Stimulated activated CD4-positive, alpha-beta T cell treated with anti-CD3 and anti-CD28 coated beads, Interleukin-4, amount 100 ng/mL, for 24 hours (primary cell): Measurements from ENCODE around the gene MACROD2.

Experiments used
- DNase-seq: peaks from one replicate; pipeline ENCODE4 v3.0.0-alpha.2; 2020

Gene MACROD2

GRCh38 chr20:15674253-15675060, 1679.1 kb downstream of the MACROD2 start:
- DNase-seq = no peak

- DNase-seq = no peak
Observed at GRCh38 chr20:15675061-15675514, 1679.8 kb downstream of the MACROD2 start.

DNA sequence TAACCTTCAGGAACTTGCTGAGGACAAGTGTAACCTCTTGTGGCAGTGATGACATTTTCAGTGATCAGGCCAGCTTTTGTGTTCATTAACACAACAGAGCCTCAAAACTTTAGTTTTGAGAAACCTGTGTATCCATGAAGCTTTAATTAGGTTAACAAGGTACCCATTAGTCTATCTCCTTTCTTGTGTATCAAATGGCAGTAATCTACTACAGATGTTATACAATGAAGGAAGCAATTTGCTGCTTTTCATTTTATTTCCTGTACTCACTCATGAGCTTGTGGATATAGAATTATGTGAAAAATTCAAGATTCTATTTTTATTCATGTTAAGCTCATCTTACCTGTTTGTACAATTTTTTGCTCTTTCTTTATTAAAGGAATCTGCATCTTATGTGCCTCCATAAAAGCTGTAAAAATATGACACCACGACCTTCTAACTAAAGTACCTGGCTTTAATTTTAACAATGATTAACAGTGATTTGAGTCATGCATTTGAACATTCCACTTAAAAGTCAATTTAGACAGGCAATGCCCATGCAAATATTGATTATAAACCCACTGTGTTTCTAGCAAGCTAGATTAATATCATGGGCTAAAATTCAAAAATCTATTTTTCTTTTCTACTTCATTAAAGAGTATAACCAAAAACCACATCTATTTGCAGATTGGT, 1680.6 kb downstream of the MACROD2 start:
- DNase-seq = no peak

- DNase-seq = no peak
Observed at GRCh38 chr20:15676815-15677214, 1681.5 kb downstream of the MACROD2 start.

DNA sequence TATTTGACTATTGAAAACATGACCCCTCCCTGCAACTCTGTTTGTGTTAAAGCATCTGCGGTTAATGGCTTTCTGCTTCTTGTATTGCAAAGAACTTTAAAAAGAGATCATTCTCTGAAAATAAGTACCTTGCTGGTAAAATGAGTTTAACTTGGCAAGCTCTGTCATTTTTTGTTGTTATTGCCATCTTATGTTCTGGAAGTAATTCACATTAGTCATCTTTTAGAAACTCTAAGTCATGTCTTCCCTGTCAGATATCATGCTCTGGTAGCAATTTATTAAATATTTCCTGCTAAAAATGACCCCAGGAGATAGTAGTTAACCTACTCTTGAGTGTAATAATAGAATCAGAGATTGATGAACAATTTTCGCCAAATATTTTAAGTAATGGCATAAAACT, 1687.4 kb downstream of the MACROD2 start:
- no peak for DNase-seq

GRCh38 chr20:15692570-15692969, 1697.3 kb downstream of the MACROD2 start:
- DNase-seq = no peak

DNA sequence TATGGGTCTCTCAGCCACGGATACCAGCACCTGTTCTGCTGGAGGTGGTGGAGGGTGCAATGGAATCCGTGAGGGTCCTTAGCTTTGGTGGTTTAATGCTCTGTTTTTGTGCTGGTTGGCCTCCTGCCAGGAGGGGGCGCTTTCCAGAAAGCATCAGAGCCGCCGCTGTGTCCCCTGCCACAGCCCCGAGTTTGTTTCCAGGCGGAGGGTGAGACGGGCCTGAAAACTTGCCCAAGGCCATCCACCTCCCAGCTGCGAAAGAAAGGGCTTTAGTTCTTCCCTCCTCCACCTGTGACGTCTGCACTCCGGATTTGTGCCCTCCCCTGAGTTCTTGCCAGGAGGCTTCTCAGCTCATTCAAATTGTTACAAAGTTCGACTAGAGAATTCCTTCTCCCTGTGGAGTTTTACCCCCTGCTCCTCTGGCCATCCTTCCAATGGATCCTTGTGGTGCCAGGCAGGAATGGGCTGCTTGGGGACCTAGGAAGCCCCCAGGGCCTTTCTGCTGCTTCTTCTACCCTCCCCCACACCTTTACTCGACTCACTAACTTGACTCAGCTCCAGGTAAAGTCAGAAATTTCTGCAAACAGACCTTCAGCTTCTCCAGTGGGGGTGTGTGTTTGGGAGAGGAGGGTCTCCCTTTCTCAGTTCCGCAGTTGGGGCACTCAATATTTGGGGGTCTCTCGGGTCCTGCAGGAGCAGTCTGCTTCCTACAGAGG, 1704.3 kb downstream of the MACROD2 start:
- DNase-seq = no peak

DNA sequence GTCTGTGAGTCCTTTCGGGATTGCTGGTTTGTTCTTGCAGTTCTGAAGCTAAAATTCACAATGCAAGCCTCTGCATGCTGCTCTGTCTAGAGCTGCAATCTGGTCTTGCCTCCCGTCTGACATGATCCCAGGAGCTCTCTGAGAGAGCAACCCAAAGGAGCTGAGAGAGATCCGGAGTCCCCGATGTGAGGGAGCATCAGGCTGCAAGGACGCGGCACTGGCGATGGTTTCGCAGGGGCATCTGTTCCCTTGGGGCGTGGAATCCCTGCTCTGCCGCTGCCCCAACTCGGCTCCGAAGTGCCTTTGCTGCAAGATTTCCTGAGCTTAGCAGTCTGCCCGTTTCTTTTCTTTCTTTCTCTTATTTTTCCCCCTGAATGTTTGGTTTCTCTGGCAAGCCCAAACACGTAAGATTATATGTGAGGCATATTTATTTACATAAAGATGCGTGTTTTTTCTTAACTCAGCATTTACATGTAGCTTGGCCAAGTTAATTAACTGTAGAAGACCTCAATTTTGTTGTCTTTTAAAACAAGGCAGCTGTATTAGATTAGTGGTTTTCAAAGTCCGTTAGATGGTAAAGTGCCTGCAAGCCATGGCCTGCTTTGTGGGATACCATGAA, 1704.9 kb downstream of the MACROD2 start:
- no peak for DNase-seq

DNA sequence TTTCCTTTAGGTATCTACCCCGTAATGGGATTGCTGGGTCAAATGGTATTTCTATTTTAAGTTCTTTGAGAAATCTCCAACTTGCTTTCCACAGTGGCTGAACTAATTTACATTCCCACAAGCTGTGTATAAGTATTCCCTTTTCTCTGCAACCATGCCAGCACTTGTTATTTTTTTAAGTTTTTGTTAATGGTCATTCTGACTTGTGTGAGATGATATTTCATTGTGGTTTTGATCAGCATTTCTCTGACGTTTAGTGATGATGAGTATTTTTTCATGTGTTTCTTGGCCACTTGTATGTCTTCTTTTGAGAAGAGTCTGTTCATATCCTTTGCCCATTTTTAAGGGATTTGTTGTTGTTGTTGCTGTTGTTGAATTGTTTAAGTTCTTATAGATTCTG, 1706.8 kb downstream of the MACROD2 start:
- no peak for DNase-seq

GRCh38 chr20:15703171-15703911, 1708.0 kb downstream of the MACROD2 start:
- no peak for DNase-seq

GRCh38 chr20:15705975-15706374, 1710.7 kb downstream of the MACROD2 start:
- DNase-seq = no peak

DNA sequence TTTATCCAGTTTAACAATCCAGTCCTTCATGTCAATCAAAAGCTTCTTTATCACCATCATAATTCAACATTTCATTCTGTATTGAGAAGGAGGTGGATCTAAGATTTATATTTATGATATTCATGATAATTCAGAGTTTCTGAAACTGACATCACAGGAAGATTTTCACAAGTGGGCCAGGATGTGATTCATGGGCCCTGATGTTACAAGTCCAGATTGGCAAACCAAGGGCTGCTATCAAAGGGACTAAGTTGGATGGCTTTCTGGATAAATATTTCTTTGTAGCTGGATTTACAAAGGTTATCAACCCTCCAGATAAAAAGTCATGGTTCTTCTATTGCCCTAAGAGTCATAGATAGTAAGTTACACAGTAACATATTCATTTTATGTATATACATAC, 1711.4 kb downstream of the MACROD2 start:
- no peak for DNase-seq

DNA sequence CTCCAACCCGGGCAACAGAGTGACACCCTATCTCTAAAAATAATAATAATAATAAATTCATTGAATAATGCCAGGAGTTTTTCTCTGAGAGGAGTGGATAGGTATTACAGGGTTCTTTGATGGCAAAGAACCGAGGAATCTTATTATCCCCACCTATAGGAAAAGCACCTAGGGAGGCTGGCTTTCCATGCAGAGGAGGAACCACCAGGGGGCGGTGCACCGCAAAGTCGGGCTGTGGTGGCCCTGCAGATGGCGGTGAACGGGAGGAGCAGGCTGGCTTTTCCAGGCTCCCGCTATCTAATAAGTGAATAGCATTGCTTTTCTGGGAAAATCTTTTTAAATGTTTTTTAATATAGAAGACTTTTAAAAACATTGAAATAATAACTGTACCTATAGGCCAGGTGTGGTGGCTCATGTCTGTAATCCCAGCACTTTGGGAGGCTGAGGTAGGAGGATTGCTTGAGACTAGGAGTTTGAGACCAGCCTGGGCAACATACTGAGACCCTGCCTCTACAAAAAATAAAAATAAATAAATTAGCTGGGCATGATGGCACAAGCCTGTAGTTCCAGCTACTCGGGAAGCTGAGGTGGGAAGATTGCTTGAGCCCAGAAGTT, 1713.8 kb downstream of the MACROD2 start:
- peak; percentile 30 for DNase-seq

- no peak for DNase-seq
Observed at GRCh38 chr20:15710636-15711035, 1715.3 kb downstream of the MACROD2 start.

- no peak for DNase-seq
Observed at GRCh38 chr20:15711177-15711576, 1715.9 kb downstream of the MACROD2 start.

DNA sequence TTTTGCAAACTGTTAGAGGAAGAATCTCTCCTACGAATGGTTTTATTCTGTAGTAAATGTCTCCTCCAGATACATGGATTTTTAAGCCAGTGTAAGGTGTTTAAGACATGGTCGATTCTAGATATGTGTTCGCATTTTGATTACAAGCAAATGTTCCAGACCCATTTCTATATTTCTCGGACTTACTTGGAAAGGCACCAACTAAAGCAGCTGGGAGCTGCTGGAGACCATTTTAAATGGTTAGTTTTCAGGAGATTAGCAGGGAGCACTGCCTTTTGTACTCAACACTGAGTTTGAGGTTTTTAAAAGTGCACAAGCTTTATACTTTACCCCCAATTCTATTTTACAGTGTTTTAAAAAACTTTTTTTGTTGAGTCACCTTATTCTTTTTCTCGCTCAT, 1720.9 kb downstream of the MACROD2 start:
- no peak for DNase-seq

GRCh38 chr20:15726416-15726815, 1731.1 kb downstream of the MACROD2 start:
- DNase-seq = no peak

GRCh38 chr20:15734052-15734451, 1738.7 kb downstream of the MACROD2 start:
- no peak for DNase-seq

GRCh38 chr20:15739035-15739434, 1743.7 kb downstream of the MACROD2 start:
- no peak for DNase-seq

- no peak for DNase-seq
Observed at GRCh38 chr20:15740046-15740775, 1744.9 kb downstream of the MACROD2 start.

DNA sequence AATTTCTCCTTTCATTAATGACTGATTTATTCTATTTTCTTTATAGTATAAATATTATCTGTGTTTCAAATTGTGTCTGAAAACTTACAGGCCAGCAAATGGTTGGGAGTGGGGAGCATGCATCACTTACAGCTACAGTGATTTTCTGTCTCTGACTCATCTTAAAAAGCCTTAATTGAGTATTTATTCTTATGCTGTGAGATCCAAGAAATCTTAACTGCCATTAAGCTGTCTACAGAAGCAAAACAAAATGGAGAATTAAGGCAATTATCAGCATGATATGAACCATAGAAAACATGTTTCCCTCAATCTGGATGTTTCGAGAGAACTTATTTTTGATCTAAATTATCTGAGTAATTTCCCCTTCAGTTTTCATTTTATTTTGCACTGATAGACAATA, 1746.8 kb downstream of the MACROD2 start:
- no peak for DNase-seq
